ENCODE measurements around the gene PFKL. TPM values are rescaled to one million over a fixed set of nuclear protein-coding genes. Genes with fewer than 3 reads are reported as not detected.
"Not testable (repeated sequence)": the region's sequence is repeated elsewhere in the genome, so short reads cannot be mapped to it uniquely, and the experiment has no call there.

PFKL gene
- total RNA-seq, 1 experiment from 2014 or later: 70.6 TPM

GRCh38 chr21:44275041-44275440, 24.8 kb upstream of the PFKL start:
- no peak for DNase-seq (ENCODE audit: low read depth)

GRCh38 chr21:44279354-44280260, 20.2 kb upstream of the PFKL start:
- DNase-seq (ENCODE audit: low read depth): no peak

- no peak for DNase-seq (ENCODE audit: low read depth)
Measured at GRCh38 chr21:44281801-44282200, 18.1 kb upstream of the PFKL start.

GRCh38 chr21:44282370-44282769, 17.5 kb upstream of the PFKL start:
- no peak for DNase-seq (ENCODE audit: low read depth)

GRCh38 chr21:44283211-44283785, 16.6 kb upstream of the PFKL start:
- DNase-seq (ENCODE audit: low read depth): not testable (repeated sequence)

GRCh38 chr21:44283948-44284347, 15.9 kb upstream of the PFKL start:
- DNase-seq (ENCODE audit: low read depth): no peak

GRCh38 chr21:44285138-44285992, 14.5 kb upstream of the PFKL start, which contains the start of gene AIRE:
Gene AIRE, plus strand, starts transcription at chr21:44285876. Its CDS starts 131 bp downstream, at chr21:44286007.
- DNase-seq (ENCODE audit: low read depth): no peak

GRCh38 chr21:44286086-44286715, 13.7 kb upstream of the PFKL start:
- DNase-seq (ENCODE audit: low read depth): no peak

GRCh38 chr21:44286716-44287632, 12.9 kb upstream of the PFKL start:
- no peak for DNase-seq (ENCODE audit: low read depth)

GRCh38 chr21:44288251-44289110, 11.4 kb upstream of the PFKL start:
- DNase-seq (ENCODE audit: low read depth): no peak

GRCh38 chr21:44289381-44290010, 10.4 kb upstream of the PFKL start:
- DNase-seq (ENCODE audit: low read depth): no peak

- no peak for DNase-seq (ENCODE audit: low read depth)
Measured at GRCh38 chr21:44290327-44291077, 9.4 kb upstream of the PFKL start.

GRCh38 chr21:44291078-44291935, 8.5 kb upstream of the PFKL start:
- DNase-seq (ENCODE audit: low read depth): no peak

GRCh38 chr21:44291936-44292811, 7.7 kb upstream of the PFKL start:
- DNase-seq (ENCODE audit: low read depth): no peak

GRCh38 chr21:44292812-44293195, 7.0 kb upstream of the PFKL start:
- DNase-seq (ENCODE audit: low read depth): no peak
